Measurements from ENCODE around the gene UQCR11.

Gene UQCR11

DNA sequence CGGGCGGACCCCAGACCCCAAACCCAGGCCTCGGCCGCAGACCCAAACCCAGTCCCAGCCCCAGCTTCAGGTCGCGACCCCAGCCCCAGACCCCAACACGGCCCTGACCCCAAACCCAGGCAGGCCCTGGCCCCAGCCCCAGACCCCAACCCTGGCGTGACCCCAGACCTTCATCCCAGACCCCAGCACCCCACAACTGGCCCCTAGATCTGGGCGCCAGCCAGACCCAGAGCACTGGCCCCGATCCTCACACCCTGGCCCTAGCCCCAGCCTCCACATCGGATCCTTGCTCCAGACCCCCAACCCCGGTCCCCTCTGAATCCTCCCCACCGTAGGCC, 20.1 kb downstream of the UQCR11 start:
- DNase-seq, result no peak

DNA sequence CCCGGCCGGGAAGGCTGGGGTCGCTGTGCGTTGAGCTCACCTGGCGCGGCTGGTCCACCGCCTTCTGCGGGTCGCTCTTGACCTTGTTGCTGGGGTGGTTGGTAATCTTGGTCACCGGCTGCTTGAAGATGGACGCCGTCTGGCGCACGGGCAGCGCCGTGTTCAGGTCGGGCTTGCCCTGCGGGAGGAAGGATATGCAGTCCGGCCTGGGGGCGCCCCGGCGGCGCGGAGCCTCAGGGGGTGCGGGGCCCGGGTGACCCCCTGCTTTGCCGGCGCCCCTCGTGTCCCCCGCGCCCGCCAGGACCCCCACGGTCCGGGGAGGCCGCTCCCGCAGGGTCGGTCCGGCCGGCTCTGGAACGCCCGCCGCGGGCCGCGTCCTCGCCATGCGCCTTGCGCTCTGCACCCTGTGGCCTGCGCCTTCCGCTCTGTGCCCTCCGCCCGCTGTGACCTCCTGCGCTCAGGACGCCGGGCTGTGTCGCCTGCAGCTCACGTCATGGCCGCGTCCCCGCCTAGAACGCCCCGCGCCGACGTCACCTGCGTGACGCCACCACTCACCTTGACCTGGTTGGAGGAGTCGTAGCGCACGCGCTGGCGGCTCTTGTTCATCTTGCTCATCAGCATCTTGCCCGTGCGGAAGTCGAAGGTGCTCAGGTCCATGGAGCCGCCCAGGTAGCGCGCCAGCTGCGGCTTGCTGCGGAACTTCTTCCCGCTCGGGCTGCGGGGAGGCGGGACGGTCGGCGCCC, 20.6 kb downstream of the UQCR11 start:
- DNase-seq, result no peak

DNA sequence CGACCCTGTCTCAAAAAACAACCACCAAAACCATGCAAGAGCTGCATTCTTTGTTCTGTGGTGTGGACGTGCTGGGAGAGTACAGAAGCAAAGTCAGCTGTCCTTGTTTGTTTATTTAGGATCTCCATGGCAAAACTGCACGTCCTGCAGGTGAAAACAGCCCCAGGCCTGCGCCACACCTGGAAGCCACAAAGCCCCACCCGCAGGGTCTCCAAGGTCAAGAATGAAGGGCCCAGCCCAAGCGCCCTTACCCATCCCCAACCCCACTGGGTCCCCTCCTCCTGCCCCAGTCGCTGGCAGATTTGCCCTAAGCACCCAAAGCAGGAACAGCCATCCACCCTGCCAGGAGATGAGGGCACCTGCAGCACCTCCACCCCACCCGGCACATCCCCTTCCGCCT, 23.1 kb downstream of the UQCR11 start:
- DNase-seq, result no peak

DNA sequence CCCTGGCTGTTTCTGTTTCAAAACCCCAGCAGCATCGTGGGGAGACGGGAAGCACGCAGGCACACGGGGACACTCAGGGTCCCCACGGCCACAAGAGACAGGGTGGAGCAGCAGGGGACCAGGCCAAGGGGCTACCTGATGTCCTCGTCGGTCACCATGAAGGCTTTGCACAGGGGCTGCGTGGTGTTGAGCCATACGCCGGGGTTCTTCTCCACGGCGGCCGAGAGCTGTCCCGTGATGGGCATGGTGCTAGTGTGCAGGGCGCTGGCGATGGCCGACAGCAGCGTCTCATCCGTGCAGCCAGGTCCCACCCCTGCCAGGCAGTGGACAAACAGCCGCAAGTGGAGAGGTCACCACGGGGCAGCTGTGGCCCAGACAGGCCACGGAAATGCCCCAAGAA, 24.3 kb downstream of the UQCR11 start:
- no peak for DNase-seq

DNA sequence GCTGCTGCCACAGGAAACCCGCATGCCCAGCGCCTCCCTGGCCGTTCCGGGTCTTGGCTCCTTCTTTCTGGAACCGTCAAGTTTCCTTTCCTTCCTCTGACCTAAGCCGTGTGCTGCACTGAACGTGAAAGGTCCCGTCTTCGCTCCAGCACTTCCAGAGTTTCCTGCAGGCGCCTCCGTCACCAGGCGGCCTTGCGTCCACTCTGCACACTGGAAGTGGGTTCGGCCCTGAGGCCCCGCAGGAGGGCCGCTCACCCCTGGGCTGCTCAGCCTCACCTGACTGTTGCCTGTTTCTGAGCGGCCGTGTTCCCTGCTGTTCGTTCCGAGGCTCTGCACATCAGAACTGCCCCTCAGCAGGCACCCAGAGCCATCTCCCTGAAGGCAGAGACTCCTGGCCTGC, 24.9 kb downstream of the UQCR11 start:
- no peak for DNase-seq

DNA sequence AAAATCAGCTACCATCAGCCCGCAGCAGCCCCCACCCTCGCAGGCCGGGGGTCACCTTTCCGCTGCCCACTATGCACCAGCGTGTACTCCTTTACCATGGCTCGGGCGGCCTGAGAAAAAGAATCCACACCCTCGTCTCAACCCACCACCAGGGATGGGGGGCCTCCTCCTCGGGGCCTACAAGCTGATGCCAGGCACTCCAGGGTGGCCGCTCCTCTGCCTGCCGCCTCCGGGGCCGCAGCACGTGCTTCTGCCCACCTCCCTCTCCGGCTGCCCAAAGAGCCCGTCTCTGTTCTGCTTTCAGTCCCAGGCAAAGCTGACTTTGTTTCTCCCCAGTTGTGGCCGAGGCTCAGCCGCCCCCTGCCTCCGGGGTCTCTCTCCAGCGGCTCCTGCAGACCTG, 26.0 kb downstream of the UQCR11 start:
- no peak for DNase-seq

DNA sequence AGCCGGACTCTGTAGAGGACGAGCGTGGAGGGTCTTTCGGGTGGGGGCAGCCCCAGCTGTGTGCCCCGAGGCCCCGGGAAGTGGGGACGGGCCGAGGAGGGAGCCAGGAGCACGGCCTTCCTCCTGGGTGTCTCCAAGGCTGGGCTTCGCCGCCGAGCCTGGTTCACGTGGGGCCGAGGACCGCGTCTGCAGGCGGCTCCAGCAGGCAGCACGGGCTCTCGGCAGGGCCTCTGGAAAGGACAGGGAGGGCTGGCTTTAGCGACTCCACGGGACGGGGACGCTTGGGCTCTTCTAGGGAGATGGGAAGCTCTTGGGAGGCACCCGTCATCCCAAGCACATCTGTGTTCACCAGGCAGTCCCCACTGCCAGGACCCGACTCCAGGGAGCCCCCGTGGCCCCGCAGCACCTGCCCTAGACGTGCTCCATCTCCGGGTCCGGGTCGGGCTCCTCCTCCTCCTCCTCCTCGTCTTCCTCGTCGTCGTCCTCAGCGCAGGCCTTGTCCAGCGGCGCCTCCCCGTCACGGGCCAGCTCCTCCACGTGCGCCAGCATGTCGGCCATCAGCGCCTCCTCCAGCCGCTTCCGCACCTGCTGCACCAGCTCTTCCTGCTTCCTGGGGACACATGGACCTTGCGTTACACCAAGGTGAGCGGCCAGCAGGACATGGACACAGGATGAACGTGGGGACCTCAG, 27.2 kb downstream of the UQCR11 start:
- DNase-seq, result no peak

DNA sequence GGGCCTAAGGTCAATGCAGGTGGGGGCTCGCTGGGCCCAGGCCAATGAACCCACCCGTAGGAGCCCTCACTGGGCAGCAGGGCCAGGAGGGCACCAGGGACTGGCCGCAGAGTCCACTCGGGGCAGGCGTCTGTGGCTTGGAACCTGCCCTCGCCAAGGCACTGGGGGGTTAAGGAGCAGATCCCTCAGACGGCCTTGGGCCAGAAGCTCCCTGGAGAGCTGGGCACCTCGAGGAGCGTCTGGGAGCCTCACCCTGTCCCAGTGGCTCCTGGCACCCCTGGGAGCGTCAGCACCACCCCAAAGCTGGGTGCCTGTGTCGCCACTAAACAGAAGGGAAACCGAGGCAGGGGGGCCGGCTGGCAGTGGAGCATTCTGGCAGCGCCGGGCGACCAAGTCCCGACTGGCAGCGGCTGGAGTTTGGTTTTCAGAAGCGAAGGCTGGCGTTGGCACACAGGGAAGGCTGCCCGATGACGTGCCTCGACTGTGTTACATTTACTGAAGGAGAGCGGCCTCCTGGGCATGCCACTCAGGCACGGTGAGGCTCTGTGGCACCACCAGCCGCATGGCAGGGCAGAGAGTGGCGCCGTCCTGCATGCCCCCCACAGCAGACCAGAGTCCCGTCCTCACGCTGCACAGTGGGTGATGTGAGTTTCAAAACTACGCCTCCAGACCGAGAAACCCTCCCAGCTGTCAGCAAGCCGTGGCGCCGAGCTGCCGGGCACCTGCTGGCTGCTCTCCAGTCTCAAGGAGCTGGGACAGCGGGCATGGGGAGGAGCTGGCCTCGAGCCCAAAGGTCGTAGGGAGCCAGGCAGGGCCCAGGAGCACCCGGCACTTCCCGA, 28.0 kb downstream of the UQCR11 start:
- no peak for DNase-seq

DNA sequence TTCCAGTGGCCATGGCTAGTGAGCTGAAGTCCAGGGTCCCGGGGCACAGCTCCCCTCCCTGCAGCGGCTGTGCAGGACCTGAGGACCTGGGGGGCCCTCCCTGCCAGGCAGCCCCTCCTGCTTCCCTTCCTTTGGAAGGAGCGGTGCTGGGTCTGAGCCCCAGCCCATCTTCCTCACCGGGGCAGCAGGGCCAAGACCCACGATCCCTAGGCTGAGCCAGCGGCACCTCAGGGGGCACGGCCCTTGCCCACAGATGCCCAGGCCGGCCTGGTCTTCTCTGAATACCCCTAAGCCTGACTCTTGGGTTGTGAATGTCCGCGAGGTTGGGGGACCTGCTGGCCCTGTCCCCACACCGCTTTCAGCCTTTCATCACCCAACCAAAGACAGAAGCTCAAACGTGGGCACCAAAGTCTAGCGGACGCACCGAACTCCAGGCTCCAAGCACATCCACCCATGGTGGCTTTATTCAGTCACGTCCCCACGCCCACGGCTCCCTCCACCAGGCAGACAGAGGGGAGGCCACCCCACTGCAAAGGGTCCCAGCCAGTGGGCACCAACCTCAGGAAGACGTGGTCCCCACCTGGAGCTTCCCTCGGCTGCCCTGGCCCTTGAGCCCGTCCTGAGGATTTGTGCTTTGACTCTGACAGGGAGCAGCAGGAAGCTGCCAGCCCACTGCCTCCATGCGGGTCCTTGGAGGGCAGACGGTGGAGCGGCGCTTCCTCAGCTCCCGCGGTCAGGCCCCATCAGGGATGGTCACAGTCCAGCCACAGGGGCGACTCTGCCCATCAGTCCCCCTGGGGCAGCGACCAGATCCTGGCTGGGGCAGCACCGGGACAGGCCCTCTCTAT, 28.8 kb downstream of the UQCR11 start:
- no peak for DNase-seq

DNA sequence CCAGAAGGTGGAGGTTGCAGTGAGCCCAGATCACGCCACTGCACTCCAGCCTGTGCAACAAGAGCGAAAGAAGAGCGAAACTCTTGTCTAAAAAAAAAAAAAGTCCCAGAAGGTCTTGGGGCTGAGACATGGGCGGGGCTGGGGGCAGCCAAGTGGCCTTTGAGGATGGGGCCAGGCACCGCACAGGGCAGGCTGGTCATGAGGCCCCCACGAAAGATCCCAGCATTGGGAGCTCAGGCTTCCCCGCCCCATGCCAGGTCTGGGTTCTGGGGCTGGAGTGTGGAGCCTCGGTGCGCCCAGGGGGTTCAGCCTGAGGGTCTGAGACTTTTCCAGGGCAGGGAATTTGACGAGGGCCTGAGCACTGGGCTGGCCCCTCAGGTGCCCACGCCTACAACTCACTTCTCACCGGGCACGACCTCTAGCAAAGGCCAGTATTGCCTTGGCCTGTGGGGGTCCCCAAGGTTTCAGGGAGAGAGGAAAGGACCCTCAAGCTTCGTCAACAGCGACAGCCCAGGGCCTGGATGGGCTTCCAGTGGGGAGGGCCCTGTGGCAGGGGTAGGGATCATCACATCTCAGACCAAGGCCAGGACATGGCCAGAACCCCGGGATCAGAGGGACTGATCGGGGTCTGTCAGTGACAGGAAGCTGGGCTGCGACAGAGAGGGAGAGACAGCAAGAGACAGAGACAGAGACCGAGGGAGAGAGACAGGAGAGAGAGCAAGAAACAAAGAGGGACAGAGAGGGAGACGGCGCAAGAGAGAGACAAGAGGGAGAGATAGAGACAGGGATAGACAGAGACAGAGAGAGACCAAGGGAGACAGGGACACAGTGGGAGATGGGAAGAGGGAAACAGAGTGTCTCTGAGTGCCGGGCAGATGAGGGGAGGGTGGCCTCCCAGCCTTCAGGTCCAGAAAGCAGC, 29.7 kb downstream of the UQCR11 start:
- DNase-seq, result no peak

DNA sequence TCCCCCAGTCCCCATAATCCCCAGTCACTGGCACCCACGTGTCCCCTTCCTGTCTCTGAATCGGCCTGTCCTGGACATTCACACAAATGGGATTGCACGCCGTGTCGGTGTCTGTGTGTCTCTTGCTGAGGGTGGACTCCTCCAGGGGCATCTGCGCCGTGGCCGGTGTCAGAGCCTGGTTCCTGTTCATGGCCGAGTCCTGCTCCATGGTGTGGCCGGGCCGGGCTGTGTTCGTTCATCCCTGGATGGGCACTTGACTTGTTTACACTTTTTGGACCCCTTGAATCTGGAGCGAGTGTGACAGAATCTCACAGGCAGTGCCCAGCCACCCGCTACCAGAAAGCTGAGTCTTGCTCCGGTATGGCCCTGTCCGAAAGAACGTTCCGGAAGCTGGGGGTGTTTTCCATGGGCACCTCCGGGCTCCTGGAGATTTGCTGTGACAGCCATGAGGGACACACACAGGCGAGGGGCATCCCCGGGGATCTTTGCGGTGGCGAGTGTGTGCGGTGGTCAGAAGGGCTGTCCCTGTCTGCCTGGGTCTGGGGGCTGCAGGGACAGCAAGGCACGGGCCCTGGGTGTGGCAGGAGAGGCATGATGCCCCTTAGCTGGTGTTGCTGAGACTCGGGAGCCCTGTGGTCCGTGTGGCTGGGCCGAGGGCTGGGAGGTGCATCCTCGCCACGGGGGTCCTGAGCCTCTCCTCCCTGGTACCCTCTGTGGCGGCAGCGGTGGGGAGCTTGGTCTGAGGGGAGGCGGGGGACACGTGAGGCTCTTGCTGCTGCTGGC, 30.7 kb downstream of the UQCR11 start:
- no peak for DNase-seq

DNA sequence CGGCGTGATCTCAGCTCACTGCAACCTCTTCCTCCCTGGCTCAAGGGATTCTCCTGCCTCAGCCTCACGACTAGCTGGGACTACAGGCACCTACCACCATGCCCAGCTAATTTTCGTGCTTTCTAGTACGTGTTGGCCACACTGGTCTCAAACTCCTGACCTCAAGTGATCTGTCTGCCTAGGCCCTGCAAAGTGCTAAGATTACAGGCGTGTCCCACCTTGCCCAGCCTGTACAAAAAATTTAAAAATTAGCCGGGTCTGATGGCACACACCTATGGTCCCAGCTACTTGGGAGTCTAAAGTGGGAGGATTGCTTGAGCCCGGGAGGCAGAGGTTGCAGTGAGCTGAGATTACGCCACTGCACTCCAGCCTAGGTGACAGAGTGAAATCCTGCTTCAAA, 32.5 kb downstream of the UQCR11 start:
- no peak for DNase-seq

DNA sequence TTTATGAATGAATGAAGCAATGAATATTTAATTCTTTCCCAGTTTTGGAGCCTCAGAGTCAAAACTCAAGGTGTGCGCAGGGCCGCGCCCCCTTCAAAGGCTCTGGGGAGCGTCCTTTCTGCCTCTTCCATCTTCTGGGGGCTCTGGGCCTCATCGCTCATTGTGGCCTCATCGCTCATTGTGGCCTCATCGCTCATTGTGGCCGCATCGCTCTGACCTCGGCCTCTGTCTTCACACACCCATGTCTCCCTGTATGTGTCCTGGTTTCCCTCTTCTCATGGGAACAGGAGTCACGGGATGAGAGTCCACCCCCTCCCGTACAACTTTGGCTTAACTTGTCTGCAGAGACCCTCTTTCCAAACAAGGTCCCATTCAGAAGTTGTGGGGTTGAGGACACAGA, 33.9 kb downstream of the UQCR11 start:
- no peak for DNase-seq

DNA sequence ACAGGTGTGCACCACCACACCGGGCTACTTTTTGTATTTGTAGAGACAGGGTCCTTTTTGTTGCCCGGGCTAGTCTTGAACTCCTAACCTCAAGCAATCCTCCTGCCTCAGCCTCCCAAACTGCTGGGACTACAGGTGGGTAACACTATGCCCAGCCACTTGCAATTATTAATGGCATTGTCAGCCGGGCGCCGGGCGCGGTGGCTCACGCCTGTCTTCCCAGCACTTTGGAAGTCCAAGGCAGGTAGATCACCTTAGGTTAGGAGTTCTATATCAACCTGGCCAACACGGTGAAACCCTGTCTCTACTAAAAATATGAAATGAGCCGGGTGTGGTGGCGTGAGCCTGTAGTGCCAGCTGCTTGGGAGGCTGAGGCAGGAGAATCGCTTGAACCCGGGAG, 34.4 kb downstream of the UQCR11 start:
- no peak for DNase-seq

DNA sequence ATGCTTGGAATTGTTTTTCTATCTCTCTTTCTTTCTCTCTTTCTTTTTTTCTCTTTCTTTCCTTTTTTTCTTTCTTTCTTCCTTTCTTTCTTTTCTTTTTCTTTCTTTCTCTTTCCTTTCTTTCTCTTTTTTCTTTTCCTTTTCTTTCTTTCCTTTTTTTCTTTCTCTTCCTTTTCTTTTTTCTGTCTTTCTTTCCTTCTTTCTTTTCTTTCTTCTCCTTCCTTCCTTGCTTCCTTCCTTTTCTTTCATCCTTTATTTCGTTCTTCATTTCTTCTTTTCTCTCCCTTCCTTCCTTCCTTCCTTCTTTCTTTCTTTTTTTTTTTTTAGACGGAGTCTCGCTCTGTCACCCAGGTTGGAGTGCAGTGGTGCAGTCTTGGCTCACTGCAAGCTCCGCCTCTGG, 35.3 kb downstream of the UQCR11 start:
- DNase-seq, result no peak

DNA sequence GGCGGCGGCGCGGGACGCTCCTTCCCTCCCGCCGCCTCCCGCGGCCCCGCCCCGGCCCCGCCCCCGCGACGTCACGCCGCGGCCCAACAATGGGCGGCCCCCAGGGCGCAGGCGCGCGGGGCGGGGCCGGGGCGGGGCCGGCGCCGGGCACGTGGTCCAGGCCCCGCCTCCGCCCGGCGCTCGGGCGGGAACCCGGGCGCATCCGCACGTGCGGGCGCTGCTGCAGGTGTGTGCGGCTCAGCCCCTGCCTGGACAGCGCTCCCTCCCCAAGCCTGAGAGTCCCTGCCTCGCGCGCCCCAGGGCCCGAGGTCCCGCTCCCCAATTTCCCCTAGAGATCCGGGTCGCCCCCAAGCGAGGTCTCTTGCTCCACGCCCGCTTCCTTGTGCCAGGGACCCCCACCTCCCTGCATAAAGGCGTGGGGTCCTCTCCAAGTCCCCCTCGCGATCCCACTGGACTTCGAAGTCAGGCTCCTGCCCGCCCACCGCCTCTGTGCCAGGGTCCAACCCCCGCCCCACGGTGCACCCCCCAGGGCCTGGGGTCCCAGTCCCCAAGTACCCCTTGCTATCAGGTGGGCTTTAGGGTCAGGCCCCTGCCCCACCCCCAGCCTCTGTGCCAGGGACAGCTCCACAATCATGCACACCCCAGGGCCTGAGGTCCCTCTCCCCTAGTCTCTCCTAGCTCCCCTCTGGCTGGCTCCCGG, 36.8 kb downstream of the UQCR11 start, which contains the start of gene MEX3D:
MEX3D (minus strand) TSS at position 6 of the 700 bp plus-strand sequence. CDS start 267 bp downstream, outside the sequence.
- DNase-seq, result peak; percentile 87

DNA sequence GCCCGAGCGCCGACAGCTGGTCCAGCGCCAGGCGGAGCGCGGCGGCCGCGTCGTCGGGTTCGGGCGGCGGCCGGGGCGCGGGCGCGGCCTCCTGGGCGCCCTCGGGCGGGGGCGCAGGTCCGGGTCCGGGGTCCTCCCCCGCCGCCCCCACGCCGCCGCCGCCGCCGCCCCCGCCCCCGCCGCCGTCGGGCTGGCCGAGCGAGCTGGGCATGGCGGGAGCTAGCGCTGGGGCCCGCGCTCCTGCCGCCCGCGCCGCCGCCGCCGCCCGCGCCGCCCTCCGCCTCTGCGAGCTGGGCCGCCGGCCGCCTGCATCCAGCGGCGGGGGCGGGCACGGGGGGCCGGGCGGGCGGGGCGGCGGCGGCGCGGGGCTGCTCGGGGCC, 37.4 kb downstream of the UQCR11 start:
- DNase-seq, result no peak

DNA sequence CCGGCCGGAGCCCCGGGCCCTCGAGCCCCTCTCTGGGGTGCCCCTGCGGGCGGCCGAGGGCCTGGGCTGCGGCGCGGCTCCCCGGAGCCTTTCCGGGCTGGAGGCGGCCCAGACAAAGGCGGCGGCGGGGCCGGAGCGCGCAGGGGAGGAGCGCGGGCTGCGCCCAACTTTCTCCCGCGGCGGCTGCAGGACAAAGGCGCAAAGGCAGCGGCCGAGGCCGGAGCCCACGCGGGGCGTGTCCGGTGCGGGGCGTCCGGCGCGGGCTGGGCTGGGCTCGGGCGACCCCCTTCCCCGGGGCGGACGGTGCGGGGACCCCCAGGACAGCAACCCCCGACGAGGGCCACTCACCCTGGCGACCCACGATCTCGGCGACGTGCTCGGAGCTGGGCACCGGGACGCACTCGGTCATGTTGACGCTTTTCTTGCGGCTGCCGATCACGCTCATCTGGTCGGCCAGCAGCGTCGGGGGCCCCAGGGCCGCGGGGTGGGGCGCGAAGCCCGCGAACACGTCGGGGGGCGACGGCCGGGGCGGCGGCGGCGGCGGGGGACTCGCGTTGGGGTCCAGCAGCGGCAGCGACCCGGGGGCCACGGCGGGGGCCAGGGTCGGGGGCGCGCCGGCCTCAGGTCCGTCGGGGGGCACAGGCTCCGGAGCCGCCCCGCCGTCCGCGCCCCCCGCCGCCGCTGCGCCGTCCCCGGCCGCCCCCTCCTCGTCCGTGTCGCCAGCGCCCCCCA, 38.0 kb downstream of the UQCR11 start:
- no peak for DNase-seq

DNA sequence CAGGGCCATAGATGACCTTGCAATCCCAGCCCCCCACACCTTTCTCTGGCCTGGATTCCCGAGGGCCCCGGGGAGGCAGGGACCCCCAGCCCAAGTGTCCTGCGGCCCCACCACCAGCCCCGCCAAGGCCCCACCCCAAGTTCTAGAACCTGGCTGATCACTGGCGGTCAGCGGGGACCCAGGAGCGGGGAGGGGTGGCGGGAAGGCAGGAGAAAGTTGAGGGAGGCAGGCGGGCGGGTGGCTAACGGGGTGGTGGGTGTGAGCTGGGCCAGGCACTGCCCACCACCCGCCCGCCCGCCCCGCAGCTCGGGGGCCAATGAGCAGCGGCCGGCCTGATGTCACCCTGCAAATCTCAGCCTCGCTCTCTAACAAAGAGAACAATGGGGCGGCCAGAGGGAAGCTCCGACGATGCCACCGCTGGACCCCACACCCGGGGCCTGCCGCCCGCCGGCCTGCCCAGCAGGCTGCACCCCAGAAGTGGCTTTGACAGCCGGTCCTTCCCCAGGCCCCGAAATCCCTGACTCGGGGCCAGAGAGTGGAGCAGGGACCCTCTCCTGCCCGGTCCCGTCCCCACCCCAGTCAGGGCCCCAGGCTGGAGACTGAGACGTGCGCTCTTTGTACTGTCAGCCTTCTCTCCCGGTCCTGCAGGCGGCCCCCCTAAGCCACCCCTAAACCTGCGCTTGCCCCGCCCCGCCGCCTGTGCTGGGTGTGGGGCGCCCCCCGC, 38.7 kb downstream of the UQCR11 start:
- DNase-seq, result peak; percentile 87

Measured in right forelimb (tissue), 1 donor.